ENCODE data around the gene KIF1A.

KIF1A gene

GRCh38 chr2:240799033-240799820 lies 20.8 kb downstream of the KIF1A start:
- DNase-seq (ENCODE audit: low spot score), result no peak

- no peak for DNase-seq (ENCODE audit: low spot score)
Measured at GRCh38 chr2:240798327-240798905, 21.6 kb downstream of the KIF1A start.

GRCh38 chr2:240797914-240798313 lies 22.1 kb downstream of the KIF1A start:
- no peak for DNase-seq (ENCODE audit: low spot score)

DNA sequence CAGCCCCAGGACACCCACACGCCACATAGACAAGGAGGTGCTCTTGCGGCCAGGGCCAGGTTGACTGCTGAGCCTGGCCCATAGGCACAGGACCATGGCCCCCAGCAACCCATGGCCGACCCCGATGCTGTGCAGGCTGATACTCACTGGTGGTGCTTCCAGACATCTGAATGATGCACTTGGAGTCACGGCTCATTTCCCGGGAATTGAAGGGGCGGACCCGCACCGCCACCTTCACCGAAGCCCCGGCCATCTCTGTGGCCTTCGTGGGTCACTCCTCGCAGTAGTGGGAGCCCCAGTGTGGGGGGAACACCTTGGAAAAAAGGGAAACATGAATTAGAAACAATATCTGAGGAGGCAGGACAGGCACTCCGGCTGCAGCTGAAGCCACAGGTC lies 22.5 kb downstream of the KIF1A start:
- no peak for DNase-seq (ENCODE audit: low spot score)

GRCh38 chr2:240796543-240797499 lies 23.2 kb downstream of the KIF1A start:
- no peak for DNase-seq (ENCODE audit: low spot score)

DNA sequence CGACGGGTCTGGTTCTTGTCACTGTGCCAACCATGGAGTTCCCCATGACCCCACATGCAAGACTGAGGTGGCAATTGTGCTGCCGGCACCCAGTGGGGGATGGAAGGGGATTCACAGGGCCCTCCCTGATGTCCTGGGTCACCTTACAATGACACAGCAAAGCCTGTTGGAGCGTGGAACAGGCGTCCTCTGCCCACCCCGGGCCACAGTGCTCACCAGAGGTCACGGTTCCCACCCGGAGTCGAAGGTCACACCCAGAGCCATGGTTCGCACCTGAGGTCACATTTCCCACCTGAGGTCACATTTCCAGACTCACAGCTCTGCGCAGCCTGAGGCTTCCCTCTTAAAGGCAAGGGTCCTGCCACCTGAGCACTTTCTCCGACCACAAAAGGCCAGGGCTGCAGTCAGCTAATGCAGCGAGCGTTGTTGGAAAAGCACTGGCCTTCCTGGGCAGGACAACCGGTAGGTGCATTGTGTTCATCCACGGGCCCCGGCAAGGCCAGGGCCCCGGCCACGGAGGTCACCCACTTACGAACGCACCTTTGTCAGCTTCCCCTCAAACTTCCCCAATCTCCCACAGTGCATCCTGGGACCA lies 24.0 kb downstream of the KIF1A start:
- DNase-seq (ENCODE audit: low spot score), result no peak

- DNase-seq (ENCODE audit: low spot score), result no peak
Measured at GRCh38 chr2:240795454-240795853, 24.6 kb downstream of the KIF1A start.

GRCh38 chr2:240794178-240794721 lies 25.8 kb downstream of the KIF1A start:
- DNase-seq (ENCODE audit: low spot score), result no peak

- no peak for DNase-seq (ENCODE audit: low spot score)
Measured at GRCh38 chr2:240793313-240794177, 26.5 kb downstream of the KIF1A start.

- no peak for DNase-seq (ENCODE audit: low spot score)
Measured at GRCh38 chr2:240792629-240793312, 27.2 kb downstream of the KIF1A start.

GRCh38 chr2:240791821-240792628 lies 28.0 kb downstream of the KIF1A start:
- no peak for DNase-seq (ENCODE audit: low spot score)

GRCh38 chr2:240791221-240791800 lies 28.7 kb downstream of the KIF1A start:
- no peak for DNase-seq (ENCODE audit: low spot score)

DNA sequence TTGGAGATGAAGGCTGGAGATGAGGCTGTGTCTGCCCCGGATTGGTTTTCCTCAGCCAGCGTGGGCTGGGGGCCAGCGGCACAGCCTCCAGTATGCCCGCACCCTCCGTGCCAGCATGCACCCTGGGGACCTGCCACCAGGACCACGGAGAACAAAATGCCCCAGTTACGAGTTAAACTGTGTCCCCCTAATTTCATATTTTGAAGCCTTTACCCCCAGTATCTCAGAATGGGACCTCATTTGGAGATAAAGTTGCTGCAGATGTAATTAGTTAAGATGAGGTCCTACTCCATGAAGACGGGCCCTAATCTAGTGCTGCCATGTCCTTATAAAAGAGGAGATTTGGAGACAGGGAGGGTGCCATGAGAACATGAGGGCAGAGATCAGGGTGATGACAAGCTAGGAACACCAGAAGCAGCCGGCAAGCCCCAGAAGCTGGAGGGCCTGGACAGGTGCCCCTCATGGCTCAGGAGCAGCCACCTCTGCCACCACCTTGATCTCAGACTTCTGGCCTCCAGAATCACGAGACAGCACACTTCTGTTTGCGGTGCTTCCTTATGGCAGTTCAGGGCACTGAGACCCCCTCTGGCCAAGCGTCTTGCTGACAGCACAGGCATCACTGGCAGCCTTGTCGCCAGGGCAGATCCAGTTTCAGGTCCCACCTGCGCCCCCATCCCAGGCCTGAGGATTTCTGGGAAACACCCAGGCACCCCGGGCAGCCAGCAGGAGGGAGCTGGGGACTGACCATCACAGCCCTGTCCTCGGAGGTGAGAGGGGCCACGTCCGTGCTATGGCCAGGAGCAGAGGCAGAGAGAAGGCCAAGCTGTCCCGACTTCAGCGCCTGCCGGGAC lies 29.4 kb downstream of the KIF1A start:
- DNase-seq (ENCODE audit: low spot score), result no peak

GRCh38 chr2:240789501-240790369 lies 30.3 kb downstream of the KIF1A start:
- no peak for DNase-seq (ENCODE audit: low spot score)

DNA sequence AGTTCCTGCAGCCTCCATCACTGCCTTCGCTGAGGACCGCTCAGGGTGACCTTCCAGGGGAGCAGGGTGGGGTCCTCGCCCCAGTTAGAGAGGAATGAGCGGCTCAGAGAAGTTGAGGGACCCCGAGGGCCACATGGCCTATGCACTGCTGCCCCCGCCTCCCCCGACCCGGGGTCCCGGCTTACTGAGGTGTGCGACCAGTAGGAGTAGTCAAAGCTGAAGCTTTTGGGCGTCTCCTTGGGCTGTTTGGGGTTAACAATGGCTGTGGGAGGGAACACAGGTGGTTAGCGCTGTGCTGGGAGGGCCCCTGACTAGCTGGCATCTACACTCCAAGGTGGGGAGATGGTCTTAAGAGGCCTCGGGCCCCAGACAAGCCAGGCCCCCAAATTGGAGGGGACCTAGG lies 31.0 kb downstream of the KIF1A start:
- no peak for DNase-seq (ENCODE audit: low spot score)

DNA sequence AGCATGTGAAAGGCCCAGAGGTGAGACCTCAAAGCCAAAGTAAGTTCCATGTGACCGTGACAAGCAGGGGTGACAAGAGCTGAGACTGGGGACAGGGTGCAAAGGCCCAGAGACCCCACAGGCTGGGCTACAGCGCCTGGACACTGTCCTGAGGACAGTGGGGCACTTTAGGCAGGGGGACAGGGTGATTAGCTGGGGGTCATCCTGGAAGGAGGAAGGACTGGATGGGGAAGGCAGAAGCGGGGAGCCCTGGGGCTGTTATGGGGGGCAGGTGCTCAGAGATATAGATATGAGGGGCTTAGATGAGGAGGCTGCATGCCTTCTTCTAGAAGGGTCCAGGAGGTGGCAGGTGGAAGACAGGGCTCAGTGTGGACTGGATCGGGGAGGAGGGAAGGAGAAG lies 31.5 kb downstream of the KIF1A start:
- DNase-seq (ENCODE audit: low spot score), result no peak

Data from CD4-positive, alpha-beta T cell treated with Interleukin-15 for 4 hours (primary cell).